Measurements from ENCODE around the gene OR1J2.
"Not testable (repeated sequence)": the region's sequence is repeated elsewhere in the genome, so short reads cannot be mapped to it uniquely, and the experiment has no call there.

DNA sequence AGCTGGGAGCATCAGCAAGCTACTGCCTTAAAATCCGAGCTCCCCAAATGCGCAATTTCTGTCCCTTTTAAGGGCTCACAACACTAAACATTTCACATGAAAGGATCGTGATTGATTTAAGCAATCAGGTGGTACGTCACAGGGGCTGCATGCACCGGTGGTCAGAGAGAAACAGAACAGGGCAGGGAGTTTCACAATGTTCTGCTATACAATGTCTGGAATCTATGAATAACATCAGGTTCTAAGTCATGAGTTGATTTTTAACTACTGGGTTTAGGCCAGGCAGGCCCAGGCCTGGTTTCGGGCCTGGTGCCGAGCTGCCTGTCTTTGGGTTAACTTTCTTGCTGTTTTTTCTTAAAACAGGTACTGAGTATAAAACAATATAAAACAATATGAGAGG is 26.5 kb downstream of the OR1J2 start:
- TF ChIP-seq, protein P1, sequence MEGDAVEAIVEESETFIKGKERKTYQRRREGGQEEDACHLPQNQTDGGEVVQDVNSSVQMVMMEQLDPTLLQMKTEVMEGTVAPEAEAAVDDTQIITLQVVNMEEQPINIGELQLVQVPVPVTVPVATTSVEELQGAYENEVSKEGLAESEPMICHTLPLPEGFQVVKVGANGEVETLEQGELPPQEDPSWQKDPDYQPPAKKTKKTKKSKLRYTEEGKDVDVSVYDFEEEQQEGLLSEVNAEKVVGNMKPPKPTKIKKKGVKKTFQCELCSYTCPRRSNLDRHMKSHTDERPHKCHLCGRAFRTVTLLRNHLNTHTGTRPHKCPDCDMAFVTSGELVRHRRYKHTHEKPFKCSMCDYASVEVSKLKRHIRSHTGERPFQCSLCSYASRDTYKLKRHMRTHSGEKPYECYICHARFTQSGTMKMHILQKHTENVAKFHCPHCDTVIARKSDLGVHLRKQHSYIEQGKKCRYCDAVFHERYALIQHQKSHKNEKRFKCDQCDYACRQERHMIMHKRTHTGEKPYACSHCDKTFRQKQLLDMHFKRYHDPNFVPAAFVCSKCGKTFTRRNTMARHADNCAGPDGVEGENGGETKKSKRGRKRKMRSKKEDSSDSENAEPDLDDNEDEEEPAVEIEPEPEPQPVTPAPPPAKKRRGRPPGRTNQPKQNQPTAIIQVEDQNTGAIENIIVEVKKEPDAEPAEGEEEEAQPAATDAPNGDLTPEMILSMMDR (IDR thresholded peaks at IDR 0.05; ENCODE audit: low read length): not testable (repeated sequence)
- not testable (repeated sequence) for TF ChIP-seq EZH2 (IDR thresholded peaks at IDR 0.05; ENCODE audit: borderline replicate concordance, low read length)

Measured in OCI-LY1 (cell line).